AG08396 (cell line): Measurements from ENCODE around the gene DKK3.
A peak's percentile ranks its signal among the peaks of the same experiment; 100 is the strongest.

ENCODE experiments used
- DNase-seq: peaks from one replicate; pipeline ENCODE4 v3.0.0; 2012; ENCODE audit warnings: low spot score, mixed read lengths

DKK3 gene

GRCh38 chr11:11966826-11967668 lies 41.4 kb downstream of the DKK3 start:
- DNase-seq = peak; percentile 71

- no peak for DNase-seq
Observed at GRCh38 chr11:11966354-11966741, 42.1 kb downstream of the DKK3 start.

GRCh38 chr11:11965656-11966353 lies 42.6 kb downstream of the DKK3 start:
- DNase-seq = no peak

GRCh38 chr11:11965192-11965591 lies 43.2 kb downstream of the DKK3 start:
- DNase-seq = no peak

DNA sequence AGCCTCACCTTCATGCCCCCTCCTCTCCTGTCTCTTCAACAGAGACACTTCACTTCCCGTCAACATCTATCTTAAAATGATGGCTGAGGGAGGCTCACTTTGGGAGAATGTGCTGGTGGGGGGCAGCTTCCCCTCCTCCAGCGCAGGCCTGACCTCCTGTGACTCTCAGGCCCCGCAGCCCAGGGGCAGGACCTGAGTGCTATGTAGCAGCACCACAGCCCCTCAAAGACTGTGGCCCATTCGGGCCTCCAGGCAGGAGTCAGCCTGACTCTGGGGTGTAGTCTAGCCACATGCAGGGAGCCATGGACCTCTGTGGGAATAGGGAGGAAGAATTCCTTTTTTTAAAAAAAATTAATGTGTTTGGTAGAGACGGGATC lies 43.7 kb downstream of the DKK3 start:
- no peak for DNase-seq

DNA sequence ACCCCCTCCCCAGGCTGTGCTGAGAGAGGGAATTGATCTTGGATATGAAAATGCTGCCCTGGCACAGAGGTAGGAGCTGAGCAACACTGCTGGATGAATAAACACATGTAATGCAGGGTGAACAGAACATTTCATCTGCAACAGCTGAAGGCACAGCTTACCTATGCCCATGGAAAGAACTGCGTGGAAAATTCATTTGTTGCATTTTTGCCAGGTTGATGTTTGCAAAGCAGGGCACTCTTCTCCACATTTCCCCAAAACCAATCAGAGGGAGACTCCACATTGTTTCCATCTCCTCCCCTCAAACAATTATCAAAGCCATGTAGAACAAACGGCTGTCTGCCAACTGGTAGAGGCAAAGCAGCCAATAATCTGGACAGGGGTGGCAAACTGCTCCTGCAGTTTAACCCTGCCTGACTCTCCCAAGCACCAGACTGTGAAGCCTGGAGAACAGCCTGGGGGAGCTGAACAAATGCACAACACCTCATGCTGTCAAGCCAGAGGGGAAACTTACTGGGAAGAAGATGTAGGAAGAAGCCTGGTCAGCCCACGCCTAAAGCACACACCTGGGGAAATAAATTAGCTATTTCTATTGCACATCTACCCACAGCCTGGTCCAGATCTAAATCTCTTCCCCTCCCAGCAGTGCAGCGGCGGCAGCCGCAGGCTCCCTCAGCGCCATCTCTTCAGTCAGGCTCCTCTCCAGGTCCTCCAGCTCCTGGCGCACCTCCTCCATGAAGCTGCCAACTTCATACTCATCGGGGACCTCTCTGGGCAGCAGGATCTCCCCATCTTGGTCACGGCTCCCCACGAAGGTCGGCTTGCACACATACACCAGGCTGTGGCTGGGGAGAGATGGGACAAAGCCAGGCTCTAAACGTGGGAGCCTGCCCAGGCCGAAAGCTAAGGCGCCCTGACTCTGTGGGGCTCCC lies 44.3 kb downstream of the DKK3 start:
- DNase-seq = no peak

DNA sequence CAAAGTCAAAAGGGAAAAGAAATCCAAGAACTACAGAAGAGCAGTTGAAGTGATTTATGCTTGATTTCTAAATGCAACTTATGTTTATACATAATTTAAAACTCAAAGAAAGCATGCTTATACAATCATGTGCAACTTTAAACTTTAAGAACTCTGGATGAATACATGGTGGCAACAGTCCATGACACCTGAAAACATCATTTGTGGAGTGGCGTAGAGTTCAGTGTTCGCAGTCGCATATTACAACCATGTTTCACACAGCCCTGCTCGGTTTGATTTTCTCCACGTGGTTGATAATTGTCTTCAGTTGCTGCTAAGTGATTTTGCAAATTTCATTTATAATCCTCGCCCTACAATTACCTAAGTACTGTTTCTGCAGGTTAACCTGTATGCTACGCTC lies 45.4 kb downstream of the DKK3 start:
- DNase-seq = no peak

- DNase-seq = no peak
Observed at GRCh38 chr11:11961399-11962028, 46.9 kb downstream of the DKK3 start.

GRCh38 chr11:11960687-11961086 lies 47.7 kb downstream of the DKK3 start:
- DNase-seq = no peak

DNA sequence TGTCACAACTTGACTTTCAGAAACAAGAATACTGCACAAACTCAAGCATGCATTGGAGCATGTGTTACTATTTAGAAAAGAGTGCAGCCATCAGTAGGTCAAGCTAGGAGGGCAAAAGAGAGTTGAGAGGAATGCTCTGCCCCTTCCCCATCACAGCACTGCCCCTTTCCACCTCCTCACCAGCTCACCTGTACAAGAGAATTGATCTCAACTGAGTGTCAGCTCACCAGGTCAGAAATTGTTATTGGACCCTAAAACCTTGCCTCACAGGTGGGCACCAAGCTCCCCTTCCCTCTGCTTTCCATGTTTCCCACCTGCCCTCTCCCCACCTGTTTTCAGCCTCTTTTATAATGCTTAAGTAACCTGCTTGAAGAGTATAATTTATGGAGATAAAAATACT lies 48.8 kb downstream of the DKK3 start:
- DNase-seq = no peak

- no peak for DNase-seq
Observed at GRCh38 chr11:11958403-11959231, 49.8 kb downstream of the DKK3 start.

DNA sequence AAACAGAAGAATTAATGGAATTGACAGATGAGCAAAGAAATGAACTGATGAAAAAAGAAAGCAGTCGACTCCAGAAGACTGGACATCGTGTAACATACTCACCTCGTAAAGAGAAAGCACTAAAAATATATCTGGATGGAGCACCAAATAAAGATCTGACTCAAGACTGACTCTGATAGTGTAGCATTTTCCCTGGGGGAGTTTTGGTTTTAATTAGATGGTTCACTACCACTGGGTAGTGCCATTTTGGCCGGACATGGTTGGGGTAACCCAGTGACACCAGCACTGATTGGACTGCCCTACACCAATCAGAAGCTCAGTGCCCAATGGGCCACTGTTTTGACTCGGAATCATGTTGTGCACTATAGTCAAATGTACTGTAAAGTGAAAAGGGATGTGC lies 52.4 kb downstream of the DKK3 start:
- DNase-seq = no peak

- DNase-seq = no peak
Observed at GRCh38 chr11:11952036-11952435, 56.4 kb downstream of the DKK3 start.

DNA sequence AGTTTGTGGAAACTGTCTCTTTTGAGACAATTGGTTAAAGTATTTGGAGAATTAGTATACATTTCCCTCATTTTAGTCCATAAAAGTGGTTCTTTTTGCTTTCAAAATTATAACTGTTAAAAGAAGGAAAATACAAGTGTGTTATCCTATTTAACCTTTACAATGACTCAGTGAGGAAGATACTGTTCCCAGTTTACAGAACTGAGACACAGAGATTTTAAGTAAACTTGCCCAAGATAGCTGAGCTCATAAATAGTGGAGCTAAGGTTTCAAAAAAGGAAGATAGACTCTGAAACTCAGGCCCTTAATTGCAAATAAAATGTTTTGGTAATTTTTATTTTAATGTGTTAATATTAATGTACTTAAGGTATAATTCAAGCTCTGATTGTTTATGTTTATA lies 58.9 kb downstream of the DKK3 start:
- DNase-seq = no peak

DNA sequence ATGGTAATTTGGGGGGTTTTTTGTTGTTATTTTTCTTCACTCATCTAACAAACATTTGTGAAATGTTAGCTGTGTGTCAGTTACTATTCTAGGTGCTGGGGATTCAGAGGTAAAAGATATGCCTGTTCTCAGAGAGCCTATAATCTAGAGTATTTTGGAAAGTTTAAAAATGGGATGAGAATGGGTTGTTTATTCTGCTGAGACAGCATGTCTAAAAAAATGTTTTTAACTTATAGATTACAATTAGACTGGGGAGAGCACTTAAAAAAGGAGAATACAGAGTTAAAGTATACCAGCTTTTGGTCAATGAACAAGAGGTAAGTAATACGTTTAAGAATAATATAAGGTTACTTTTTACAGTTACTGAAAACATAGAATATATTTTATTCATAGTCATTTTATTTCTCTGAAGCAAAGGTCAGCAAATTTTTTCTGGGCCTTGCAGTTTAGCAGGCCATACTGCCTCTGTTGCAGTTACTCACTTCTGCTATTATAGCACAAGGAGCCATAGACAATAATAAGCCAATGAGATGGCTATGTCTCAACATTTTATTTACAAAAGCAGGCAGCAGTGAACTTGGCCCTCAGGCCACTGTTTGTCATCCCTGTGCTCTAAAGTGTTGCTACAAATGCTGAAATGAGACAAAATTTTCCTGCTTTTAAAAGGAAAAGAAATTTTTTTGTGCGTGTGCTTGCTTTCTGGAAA lies 60.0 kb downstream of the DKK3 start:
- no peak for DNase-seq

DNA sequence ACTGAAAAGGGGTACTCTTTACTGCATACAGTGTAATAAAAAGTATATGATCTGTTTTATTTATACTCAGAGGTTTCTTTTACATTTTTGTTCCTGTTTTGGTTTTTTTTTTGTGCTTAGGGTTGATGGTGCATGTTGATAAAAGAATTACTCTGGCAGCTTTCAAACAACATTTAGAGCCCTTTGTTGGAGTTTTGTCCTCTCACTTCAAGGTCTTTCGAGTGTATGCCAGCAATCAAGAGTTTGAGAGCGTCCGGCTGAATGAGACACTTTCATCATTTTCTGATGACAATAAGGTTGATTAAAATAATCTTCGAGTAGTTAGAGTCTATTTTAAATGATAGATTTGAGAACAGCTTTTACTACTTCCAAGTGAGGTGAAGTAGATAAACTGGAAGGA lies 60.6 kb downstream of the DKK3 start:
- no peak for DNase-seq

- no peak for DNase-seq
Observed at GRCh38 chr11:11946878-11947277, 61.5 kb downstream of the DKK3 start.

DNA sequence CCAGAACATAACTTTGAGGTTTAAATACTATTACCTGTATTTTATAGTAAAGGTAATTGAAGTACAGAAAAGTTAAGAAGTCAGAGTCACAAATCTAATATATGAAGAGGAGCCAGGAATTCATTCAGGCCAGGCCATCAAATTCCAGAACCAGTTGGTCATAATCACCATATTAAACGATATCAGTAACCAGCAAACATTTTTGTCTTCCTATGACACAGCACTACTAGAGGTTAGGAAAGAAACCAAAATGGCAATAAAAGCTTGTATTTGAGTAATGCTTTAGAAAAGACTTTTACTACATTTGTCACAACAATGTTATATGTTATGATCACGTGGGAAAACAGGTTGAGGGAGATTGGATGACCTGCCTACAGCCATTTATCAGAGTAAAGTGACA lies 62.2 kb downstream of the DKK3 start:
- peak; percentile 31 for DNase-seq

- no peak for DNase-seq
Observed at GRCh38 chr11:11944444-11944843, 64.0 kb downstream of the DKK3 start.

GRCh38 chr11:11942668-11943067 lies 65.8 kb downstream of the DKK3 start:
- DNase-seq = no peak

DNA sequence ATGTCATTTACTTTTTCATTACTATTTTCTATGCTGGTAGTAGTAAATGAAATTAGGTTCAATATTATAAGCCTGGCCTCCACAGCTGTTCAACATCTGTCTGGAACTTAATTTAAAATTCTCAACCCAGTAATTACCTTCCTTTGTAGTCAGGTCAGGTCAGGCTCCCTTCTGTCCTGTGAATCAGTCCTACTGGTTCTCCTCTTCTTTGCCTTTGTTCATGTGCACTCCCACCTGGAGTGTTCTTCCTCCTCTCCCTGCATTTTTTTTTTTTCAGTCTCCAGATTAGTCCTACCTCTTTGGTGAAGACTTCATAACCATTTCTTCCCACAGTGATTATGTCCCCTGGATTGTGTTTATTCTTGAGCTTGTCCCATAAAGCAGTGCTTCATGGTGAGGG lies 67.9 kb downstream of the DKK3 start:
- DNase-seq = no peak
